Liver (tissue), 9 donors: ENCODE results near the gene SLC5A9. TPM values are rescaled to one million over a fixed set of nuclear protein-coding genes. Genes with fewer than 3 reads are reported as not detected.

Source experiments
- DNase-seq: peaks from one replicate; pipeline ENCODE4 v3.0.0-alpha.2; 2017; ENCODE audit warnings: low spot score
- H3K27ac ChIP-seq, 2 donors: one replicate each; pipeline ENCODE4 v1.7.0; 2013; ENCODE audit warnings: inconsistent platforms in 2 of 2, low read length in 2 of 2, control low read depth in 1 of 2, low read depth in 1 of 2, mild to moderate bottlenecking in 1 of 2
- H3K27me3 ChIP-seq, 4 donors: one replicate each; pipeline versions ENCODE4 v1.6.1 to v1.7.0; 2013; ENCODE audit warnings: low read length in 3 of 4, inconsistent platforms in 1 of 4, mild to moderate bottlenecking in 1 of 4, moderate library complexity in 1 of 4; ENCODE audit not compliant: control insufficient read depth in 4 of 4, insufficient read depth in 4 of 4
- H3K36me3 ChIP-seq, 4 donors: one replicate each; pipeline versions ENCODE4 v1.6.1 to v1.7.0; 2013; ENCODE audit warnings: low read length in 3 of 4, mild to moderate bottlenecking in 3 of 4, low read depth in 1 of 4, moderate library complexity in 1 of 4; ENCODE audit not compliant: control insufficient read depth in 4 of 4, insufficient read depth in 3 of 4
- H3K4me1 ChIP-seq, 4 donors: one replicate each; pipeline versions ENCODE4 v1.6.1 to v1.7.0; 2013; ENCODE audit warnings: low read length in 3 of 4, mild to moderate bottlenecking in 3 of 4, moderate library complexity in 1 of 4; ENCODE audit not compliant: control insufficient read depth in 4 of 4, insufficient read depth in 4 of 4
- H3K4me3 ChIP-seq, 3 donors: one replicate each; pipeline versions ENCODE4 v1.6.1 to v1.7.0; 2013; ENCODE audit warnings: low read length in 3 of 3, control low read depth in 1 of 3, low read depth in 1 of 3, mild to moderate bottlenecking in 1 of 3
- H3K9ac ChIP-seq, 2 donors: one replicate each; pipeline ENCODE4 v1.7.0; 2013; ENCODE audit warnings: low read length in 2 of 2, mild to moderate bottlenecking in 2 of 2, moderate library complexity in 2 of 2, control low read depth in 1 of 2, low read depth in 1 of 2
- H3K9me3 ChIP-seq, 4 donors: one replicate each; pipeline versions ENCODE4 v1.6.1 to v1.7.0; 2013; ENCODE audit warnings: low read length in 3 of 4; ENCODE audit not compliant: control insufficient read depth in 4 of 4
- ATF3 ChIP-seq: IDR thresholded peaks from 2 replicates; pipeline ENCODE4 v1.6.1; 2016; ENCODE audit warnings: antibody characterized with exemption
- CTCF ChIP-seq: fragments of 150-350 bp; IDR thresholded peaks from 2 replicates; pipeline ENCODE4 v1.5.1; 2017; ENCODE audit warnings: improper control_type of control experiment, low read depth, low read length; ENCODE audit not compliant: missing input control
- EGR1 ChIP-seq, 2 donors: IDR thresholded peaks; 2 replicates each; pipeline ENCODE4 v1.6.1; 2016 to 2018; ENCODE audit warnings: antibody characterized with exemption in 2 of 2, low read depth in 2 of 2
- FOXA1 ChIP-seq: IDR thresholded peaks from 2 replicates; pipeline ENCODE4 v1.6.1; 2016; ENCODE audit warnings: antibody characterized with exemption
- FOXA2 ChIP-seq: IDR thresholded peaks from 2 replicates; pipeline ENCODE4 v1.6.1; 2016; ENCODE audit warnings: antibody characterized with exemption
- GABPA ChIP-seq, 2 donors: IDR thresholded peaks in 1 of 2; conservative IDR thresholded peaks in 1 of 2; 2 replicates each; pipeline ENCODE4 v1.6.1; 2016; ENCODE audit warnings: antibody characterized with exemption in 2 of 2, mild to moderate bottlenecking in 1 of 2, moderate library complexity in 1 of 2
- HNF4A ChIP-seq, 2 donors: conservative IDR thresholded peaks; 2 replicates each; pipeline ENCODE4 v1.6.1; 2016; ENCODE audit warnings: antibody characterized with exemption in 2 of 2, mild to moderate bottlenecking in 2 of 2
- HNF4G ChIP-seq: IDR thresholded peaks from 2 replicates; pipeline ENCODE4 v1.6.1; 2016; ENCODE audit warnings: antibody characterized with exemption
- JUND ChIP-seq, 2 donors: IDR thresholded peaks; 2 replicates each; pipeline ENCODE4 v1.6.1; 2016; ENCODE audit warnings: antibody characterized with exemption in 2 of 2
- MAX ChIP-seq: IDR thresholded peaks from 2 replicates; pipeline ENCODE4 v1.6.1; 2016; ENCODE audit warnings: antibody characterized with exemption
- NR2F2 ChIP-seq: IDR thresholded peaks from 2 replicates; pipeline ENCODE4 v1.6.1; 2016; ENCODE audit warnings: antibody characterized with exemption
- RAD21 ChIP-seq, 2 donors: IDR thresholded peaks; 2 replicates each; pipeline ENCODE4 v1.6.1; 2016; ENCODE audit warnings: antibody characterized with exemption in 2 of 2, mild to moderate bottlenecking in 2 of 2
- REST ChIP-seq: IDR thresholded peaks from 2 replicates; pipeline ENCODE4 v1.6.1; 2016; ENCODE audit warnings: antibody characterized with exemption, mild to moderate bottlenecking
- RXRA ChIP-seq, 2 donors: IDR thresholded peaks; 2 replicates each; pipeline ENCODE4 v1.6.1; 2017 to 2018; ENCODE audit warnings: antibody characterized with exemption in 2 of 2, mild to moderate bottlenecking in 1 of 2
- SP1 ChIP-seq: IDR thresholded peaks from 2 replicates; pipeline ENCODE4 v1.6.1; 2018; ENCODE audit warnings: antibody characterized with exemption, mild to moderate bottlenecking
- TAF1 ChIP-seq: conservative IDR thresholded peaks from 2 replicates; pipeline ENCODE4 v1.6.1; 2016; ENCODE audit warnings: antibody characterized with exemption, mild to moderate bottlenecking
- YY1 ChIP-seq: IDR thresholded peaks from 2 replicates; pipeline ENCODE4 v1.6.1; 2016; ENCODE audit warnings: antibody characterized with exemption, mild to moderate bottlenecking
- WGBS: extraction: QIAGEN DNeasy Blood & Tissue Kit; methylation state at CpG from one replicate; pipeline ENCODE4 v1.1.7; 2013; 5-methylcytosine and 5-hydroxymethylcytosine counted together
- polyA plus RNA-seq, 2 donors: library from polyadenylated mRNA; stranded (reverse) in 1 of 2; unstranded in 1 of 2; fragments of 200-250 nt in 1 of 2; fragments of >200 nt in 1 of 2; fragmentation: Nextera tagmentation in 1 of 2; extraction: Ambion mirVana in 1 of 2; gene quantifications; one replicate each; pipeline versions ENCODE4 v1.2.1 to v1.2.3, GENCODE V29; 2013 to 2015
- total RNA-seq, 2 donors: library from RNA; depleted of rRNA; stranded (reverse); fragments of >200 nt; gene quantifications; one replicate each; pipeline ENCODE4 v1.2.3, GENCODE V29; 2014
- TF ChIP-seq, protein P1 (sequence below): IDR thresholded peaks from 2 replicates; pipeline ENCODE4 v1.6.1; 2016; ENCODE audit warnings: antibody characterized with exemption
- donor health status: healthy.
- donor health status: healthy.
- donor health status: healthy.
- donor health status: healthy.
- donor health status: healthy.

The SLC5A9 gene
- total and polyA plus RNA-seq, 4 donors, result 0.78 to 6.5 (median 6.0) TPM

GRCh38 chr1:48233666-48234485 is 11.4 kb downstream of the SLC5A9 start:
- peaks cover 0 to 59% (median 27%) of the 10 kb centered on the region in 4 donors for H3K36me3 ChIP-seq
- H3K9ac ChIP-seq, result no peak overlapping the region
- no peaks in the 10 kb centered on the region for H3K9me3 ChIP-seq
- TF ChIP-seq RXRA (IDR thresholded peaks at IDR 0.05) (no peak), RAD21 (IDR thresholded peaks at IDR 0.05) (no peak), REST (no peak), FOXA2 (no peak), ATF3 (no peak), YY1 (no peak), FOXA1 (no peak), NR2F2 (peak; percentile 30)
- 83% methylated on average over 12 of the region's 12 CpGs for WGBS
- no peak overlapping the region for H3K4me3 ChIP-seq
- no peak overlapping the region for H3K27ac ChIP-seq
- no peak for DNase-seq
- no peaks in the 10 kb centered on the region for H3K4me1 ChIP-seq
- H3K27me3 ChIP-seq, result no peaks in the 10 kb centered on the region

DNA sequence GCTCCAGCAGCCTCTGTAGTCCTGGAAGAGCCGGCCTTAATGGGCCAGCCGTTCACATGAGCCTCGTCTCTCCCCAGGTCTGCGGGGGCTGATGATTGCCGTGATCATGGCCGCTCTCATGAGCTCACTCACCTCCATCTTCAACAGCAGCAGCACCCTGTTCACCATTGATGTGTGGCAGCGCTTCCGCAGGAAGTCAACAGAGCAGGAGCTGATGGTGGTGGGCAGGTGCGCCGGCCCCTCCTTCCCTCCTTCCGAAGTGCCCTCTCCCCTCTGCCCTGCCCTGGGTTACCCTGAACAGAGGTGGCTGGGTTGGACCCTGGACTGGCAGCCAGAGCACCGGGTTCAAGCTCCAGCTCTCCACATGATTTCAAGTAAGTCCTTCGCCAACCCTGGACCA is 13.1 kb downstream of the SLC5A9 start:
- DNase-seq, result peak; percentile 24
- Histone ChIP-seq H3K27me3 (no peaks in the 10 kb centered on the region), H3K9me3 (no peaks in the 10 kb centered on the region), H3K4me1 (no peaks in the 10 kb centered on the region), H3K4me3 (no peak overlapping the region), H3K27ac (no peak overlapping the region), H3K36me3 (peaks cover 0 to 61% (median 23%) of the 10 kb centered on the region in 4 donors), H3K9ac (no peak overlapping the region)
- WGBS, result 93% methylated on average over 13 of the region's 13 CpGs
- no peak for TF ChIP-seq CTCF
- no peak for TF ChIP-seq GABPA (IDR thresholded peaks at IDR 0.05 in 1 of 2, conservative IDR thresholded peaks at IDR 0.05 in 1 of 2)
- TF ChIP-seq SP1, result no peak
- no peak for TF ChIP-seq TAF1
- TF ChIP-seq FOXA1, result no peak
- no peak for TF ChIP-seq REST
- no peak for TF ChIP-seq MAX
- no peak for TF ChIP-seq YY1
- no peak for TF ChIP-seq FOXA2
- no peak for TF ChIP-seq HNF4G
- TF ChIP-seq, protein P1, sequence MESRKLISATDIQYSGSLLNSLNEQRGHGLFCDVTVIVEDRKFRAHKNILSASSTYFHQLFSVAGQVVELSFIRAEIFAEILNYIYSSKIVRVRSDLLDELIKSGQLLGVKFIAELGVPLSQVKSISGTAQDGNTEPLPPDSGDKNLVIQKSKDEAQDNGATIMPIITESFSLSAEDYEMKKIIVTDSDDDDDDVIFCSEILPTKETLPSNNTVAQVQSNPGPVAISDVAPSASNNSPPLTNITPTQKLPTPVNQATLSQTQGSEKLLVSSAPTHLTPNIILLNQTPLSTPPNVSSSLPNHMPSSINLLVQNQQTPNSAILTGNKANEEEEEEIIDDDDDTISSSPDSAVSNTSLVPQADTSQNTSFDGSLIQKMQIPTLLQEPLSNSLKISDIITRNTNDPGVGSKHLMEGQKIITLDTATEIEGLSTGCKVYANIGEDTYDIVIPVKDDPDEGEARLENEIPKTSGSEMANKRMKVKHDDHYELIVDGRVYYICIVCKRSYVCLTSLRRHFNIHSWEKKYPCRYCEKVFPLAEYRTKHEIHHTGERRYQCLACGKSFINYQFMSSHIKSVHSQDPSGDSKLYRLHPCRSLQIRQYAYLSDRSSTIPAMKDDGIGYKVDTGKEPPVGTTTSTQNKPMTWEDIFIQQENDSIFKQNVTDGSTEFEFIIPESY, result no peak
- no peak for TF ChIP-seq HNF4A (conservative IDR thresholded peaks at IDR 0.05)
- TF ChIP-seq RAD21 (IDR thresholded peaks at IDR 0.05), result no peak
- no peak for TF ChIP-seq RXRA (IDR thresholded peaks at IDR 0.05)
- TF ChIP-seq JUND (IDR thresholded peaks at IDR 0.05), result no peak
- no peak for TF ChIP-seq EGR1 (IDR thresholded peaks at IDR 0.05; ENCODE audit: low read depth in 2 of 2)
- TF ChIP-seq NR2F2, result no peak
- TF ChIP-seq ATF3, result no peak
